Esophagus squamous epithelium (tissue), 5 donors: ENCODE measurements around the gene SLC10A6. TPM values are rescaled to one million over a fixed set of nuclear protein-coding genes. Genes with fewer than 3 reads are reported as not detected.

Experiments used
- DNase-seq: peaks from one replicate; lab custom pipeline; 2025; lab: John Stamatoyannopoulos, UW
- H3K27ac ChIP-seq, 4 donors: fragments of 200-600 bp; sonication (generic); one replicate each; pipeline ENCODE4 v1.5.1; 2016 to 2019; ENCODE audit warnings: mild to moderate bottlenecking in 1 of 4
- H3K27me3 ChIP-seq, 4 donors: fragments of 200-600 bp; sonication (generic); 1 replicate in 3 of 4; 2 replicates in 1 of 4; pipeline versions ENCODE4 v1.5.1 to v1.6.0; 2017 to 2021; ENCODE audit warnings: antibody characterized with exemption in 1 of 4
- H3K36me3 ChIP-seq, 3 donors: fragments of 200-600 bp; sonication (generic); one replicate each; pipeline ENCODE4 v1.5.1; 2016 to 2019
- H3K4me1 ChIP-seq, 3 donors: fragments of 200-600 bp; sonication (generic); one replicate each; pipeline ENCODE4 v1.5.1; 2017 to 2019
- H3K4me3 ChIP-seq, 4 donors: fragments of 200-600 bp; sonication (generic); 1 replicate in 3 of 4; 2 replicates in 1 of 4; pipeline ENCODE4 v1.5.1; 2016 to 2019; ENCODE audit warnings: mild to moderate bottlenecking in 2 of 4, moderate library complexity in 1 of 4
- H3K9me3 ChIP-seq, 3 donors: fragments of 200-600 bp; sonication (generic); one replicate each; pipeline ENCODE4 v1.5.1; 2016 to 2019
- CTCF ChIP-seq, 6 experiments: fragments of 450-650 bp in 4 of 6; fragments of 200-600 bp in 2 of 6; sonication (generic) in 2 of 6; IDR thresholded peaks; one replicate each; pipeline ENCODE4 v1.5.1; 2016 to 2019; ENCODE audit warnings: antibody characterized with exemption in 6 of 6, mild to moderate bottlenecking in 4 of 6, moderate library complexity in 4 of 6
- POLR2A ChIP-seq, 4 donors: fragments of 450-650 bp; IDR thresholded peaks; one replicate each; pipeline ENCODE4 v1.6.1; 2017; ENCODE audit warnings: antibody characterized with exemption in 4 of 4, mild to moderate bottlenecking in 4 of 4, moderate library complexity in 3 of 4
- WGBS, 2 donors: methylation state at CpG; one replicate each; pipeline ENCODE4 v1.1.5; 2018; 5-methylcytosine and 5-hydroxymethylcytosine counted together
- intact Hi-C: fragments of 100-400 bp; cut with DNase I; formaldehyde crosslinking; loops from one replicate; pipeline ENCODE4 v1.15.0; 2022
- total RNA-seq, 4 donors: library from RNA; depleted of rRNA; stranded (reverse); fragments of >200 nt; gene quantifications; one replicate each; pipeline ENCODE4 v1.1.0, GENCODE V29; 2016
- donor health status: DM: yes; HTN: yes; CAD: no.

The SLC10A6 gene
- total RNA-seq, 4 donors from 2014 or later: 14.7 to 55.4 (median 20.1) TPM

DNA sequence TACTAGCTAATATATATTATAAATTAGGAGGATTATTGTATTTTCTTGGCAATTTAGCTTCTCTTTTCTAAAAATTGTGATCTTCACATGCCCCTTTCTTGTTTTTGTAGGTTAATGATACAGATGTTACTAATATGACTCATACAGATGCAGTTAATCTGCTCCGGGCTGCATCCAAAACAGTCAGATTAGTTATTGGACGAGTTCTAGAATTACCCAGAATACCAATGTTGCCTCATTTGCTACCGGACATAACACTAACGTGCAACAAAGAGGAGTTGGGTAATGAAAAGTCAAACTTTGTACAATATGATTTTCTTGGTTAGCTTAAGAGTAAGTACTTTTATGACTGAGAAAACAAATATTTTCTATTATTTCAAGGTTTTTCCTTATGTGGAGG is 74.1 kb downstream of the SLC10A6 start:
- intact Hi-C loops: no loop called here
- no peaks in the 10 kb centered on the region for H3K9me3 ChIP-seq
- no peak for DNase-seq
- H3K27ac ChIP-seq: no peak overlapping the region
- WGBS, 2 donors: 53 to 71% methylated on average over 4 of the region's 4 CpGs
- no peak for TF ChIP-seq CTCF (IDR thresholded peaks at IDR 0.05)
- no peak for TF ChIP-seq POLR2A (IDR thresholded peaks at IDR 0.05)
- H3K36me3 ChIP-seq: peaks cover 0 to 97% (median 16%) of the 10 kb centered on the region in 3 donors
- no peaks in the 10 kb centered on the region for H3K27me3 ChIP-seq
- no peaks in the 10 kb centered on the region for H3K4me1 ChIP-seq
- no peak overlapping the region for H3K4me3 ChIP-seq

Other genes with a start within 250 kb of the SLC10A6 start
- gene C4orf36, start 43.0 kb upstream of the SLC10A6 start, total RNA-seq: 1 to 10 TPM; 1.3 to 5.0 (median 2.7) TPM
- 10 to 100 TPM; 22.9 to 47.1 (median 34.0) TPM for gene AFF1, start 85.6 kb upstream of the SLC10A6 start, total RNA-seq